Measurements from ENCODE around the gene ITGA1.

The ITGA1 gene

DNA sequence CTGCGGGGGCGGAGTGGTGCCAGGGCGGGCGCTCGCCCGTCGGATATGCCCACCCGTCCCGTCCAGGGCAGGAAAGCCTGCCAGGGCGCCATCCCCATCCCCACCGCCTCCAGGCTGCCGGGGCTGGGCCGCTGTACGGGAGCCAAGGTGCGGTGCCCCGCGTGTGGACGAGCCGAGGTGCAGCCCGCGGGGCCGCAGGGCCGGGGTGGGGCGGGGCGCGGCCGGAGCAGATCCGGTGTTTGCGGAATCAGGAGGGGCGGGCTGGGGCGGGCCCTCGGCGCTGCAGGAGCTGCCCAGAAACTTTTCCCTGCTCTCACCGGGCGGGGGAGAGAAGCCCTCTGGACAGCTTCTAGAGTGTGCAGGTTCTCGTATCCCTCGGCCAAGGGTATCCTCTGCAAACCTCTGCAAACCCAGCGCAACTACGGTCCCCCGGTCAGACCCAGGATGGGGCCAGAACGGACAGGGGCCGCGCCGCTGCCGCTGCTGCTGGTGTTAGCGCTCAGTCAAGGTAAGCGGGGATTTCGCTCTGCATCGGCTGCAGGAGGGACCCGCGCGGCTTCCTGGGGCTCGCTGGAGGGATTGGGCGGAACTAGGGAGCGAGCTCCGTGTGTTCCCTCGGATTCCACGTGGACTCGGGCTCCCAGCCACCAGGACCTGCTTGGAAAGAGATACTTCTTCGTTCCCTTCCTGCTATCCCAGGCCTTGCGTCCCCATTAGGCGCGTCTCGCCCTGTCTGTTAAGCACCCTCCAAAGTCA, 201.5 kb downstream of the ITGA1 start, which contains the start of gene ITGA2:
ITGA2 (plus strand) TSS at position 328 of the 756 bp plus-strand sequence; CDS start at position 445, 117 bp downstream.
- DNase-seq (ENCODE audit: low read depth in 1 of 2, low spot score in 1 of 2): no peak
- TF ChIP-seq, protein P1, sequence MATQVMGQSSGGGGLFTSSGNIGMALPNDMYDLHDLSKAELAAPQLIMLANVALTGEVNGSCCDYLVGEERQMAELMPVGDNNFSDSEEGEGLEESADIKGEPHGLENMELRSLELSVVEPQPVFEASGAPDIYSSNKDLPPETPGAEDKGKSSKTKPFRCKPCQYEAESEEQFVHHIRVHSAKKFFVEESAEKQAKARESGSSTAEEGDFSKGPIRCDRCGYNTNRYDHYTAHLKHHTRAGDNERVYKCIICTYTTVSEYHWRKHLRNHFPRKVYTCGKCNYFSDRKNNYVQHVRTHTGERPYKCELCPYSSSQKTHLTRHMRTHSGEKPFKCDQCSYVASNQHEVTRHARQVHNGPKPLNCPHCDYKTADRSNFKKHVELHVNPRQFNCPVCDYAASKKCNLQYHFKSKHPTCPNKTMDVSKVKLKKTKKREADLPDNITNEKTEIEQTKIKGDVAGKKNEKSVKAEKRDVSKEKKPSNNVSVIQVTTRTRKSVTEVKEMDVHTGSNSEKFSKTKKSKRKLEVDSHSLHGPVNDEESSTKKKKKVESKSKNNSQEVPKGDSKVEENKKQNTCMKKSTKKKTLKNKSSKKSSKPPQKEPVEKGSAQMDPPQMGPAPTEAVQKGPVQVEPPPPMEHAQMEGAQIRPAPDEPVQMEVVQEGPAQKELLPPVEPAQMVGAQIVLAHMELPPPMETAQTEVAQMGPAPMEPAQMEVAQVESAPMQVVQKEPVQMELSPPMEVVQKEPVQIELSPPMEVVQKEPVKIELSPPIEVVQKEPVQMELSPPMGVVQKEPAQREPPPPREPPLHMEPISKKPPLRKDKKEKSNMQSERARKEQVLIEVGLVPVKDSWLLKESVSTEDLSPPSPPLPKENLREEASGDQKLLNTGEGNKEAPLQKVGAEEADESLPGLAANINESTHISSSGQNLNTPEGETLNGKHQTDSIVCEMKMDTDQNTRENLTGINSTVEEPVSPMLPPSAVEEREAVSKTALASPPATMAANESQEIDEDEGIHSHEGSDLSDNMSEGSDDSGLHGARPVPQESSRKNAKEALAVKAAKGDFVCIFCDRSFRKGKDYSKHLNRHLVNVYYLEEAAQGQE (IDR thresholded peaks at IDR 0.05; ENCODE audit: insufficient replicate concordance, low read depth): no peak
- no peak for TF ChIP-seq POLR2AphosphoS5 (IDR thresholded peaks at IDR 0.05; ENCODE audit: low read depth)
- TF ChIP-seq SPI1 (IDR thresholded peaks at IDR 0.05; ENCODE audit: borderline replicate concordance, low read depth): no peak
- TF ChIP-seq GABPA (IDR thresholded peaks at IDR 0.05; ENCODE audit: low read depth): no peak
- TF ChIP-seq, protein P2, sequence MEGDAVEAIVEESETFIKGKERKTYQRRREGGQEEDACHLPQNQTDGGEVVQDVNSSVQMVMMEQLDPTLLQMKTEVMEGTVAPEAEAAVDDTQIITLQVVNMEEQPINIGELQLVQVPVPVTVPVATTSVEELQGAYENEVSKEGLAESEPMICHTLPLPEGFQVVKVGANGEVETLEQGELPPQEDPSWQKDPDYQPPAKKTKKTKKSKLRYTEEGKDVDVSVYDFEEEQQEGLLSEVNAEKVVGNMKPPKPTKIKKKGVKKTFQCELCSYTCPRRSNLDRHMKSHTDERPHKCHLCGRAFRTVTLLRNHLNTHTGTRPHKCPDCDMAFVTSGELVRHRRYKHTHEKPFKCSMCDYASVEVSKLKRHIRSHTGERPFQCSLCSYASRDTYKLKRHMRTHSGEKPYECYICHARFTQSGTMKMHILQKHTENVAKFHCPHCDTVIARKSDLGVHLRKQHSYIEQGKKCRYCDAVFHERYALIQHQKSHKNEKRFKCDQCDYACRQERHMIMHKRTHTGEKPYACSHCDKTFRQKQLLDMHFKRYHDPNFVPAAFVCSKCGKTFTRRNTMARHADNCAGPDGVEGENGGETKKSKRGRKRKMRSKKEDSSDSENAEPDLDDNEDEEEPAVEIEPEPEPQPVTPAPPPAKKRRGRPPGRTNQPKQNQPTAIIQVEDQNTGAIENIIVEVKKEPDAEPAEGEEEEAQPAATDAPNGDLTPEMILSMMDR (IDR thresholded peaks at IDR 0.05; ENCODE audit: insufficient read depth, low read length): no peak

DNA sequence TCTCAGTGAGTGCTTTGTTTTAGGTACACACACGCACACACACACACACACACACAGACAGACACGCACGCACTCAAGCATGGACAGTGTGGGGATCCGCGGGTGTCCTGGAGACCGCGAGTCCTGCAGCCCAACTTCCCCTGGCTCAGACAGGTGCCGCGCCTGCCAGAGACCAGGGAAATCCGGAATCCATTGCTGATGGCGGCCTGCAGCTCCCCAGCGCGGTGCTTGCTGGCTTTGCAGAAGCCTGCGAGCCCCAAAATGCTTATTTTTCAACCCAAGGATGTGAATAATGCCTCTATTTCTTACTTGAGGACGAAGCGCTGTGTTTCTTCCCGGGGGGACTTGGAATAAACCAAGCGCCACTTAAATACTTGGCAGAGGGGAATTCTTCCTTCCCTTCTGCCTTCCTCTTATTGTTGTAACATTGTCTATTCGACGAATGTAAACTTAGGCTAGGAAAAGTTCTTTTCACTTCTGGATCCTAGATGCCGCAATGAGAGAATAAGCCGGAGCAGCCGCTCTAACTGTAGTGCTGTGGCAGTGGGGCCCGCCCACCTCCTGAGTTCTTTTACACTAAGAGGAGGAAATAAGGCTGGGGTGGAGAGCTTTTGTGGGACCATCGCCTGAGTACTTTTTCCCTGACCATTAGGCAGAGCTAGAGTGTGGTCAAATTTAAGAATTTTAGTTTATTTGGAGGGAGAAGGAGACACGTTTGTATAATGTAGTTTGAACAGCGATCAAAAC, 202.2 kb downstream of the ITGA1 start:
- Histone ChIP-seq H3K27ac (replicated peaks) (no peak overlapping the region), H3K4me3 (replicated peaks; ENCODE audit: insufficient read depth, low read length) (peak overlapping the region; percentile 65), H3K27me3 (ENCODE audit: insufficient read depth, poor library complexity, severe bottlenecking) (peaks cover 30% of the 10 kb centered on the region)
- DNase-seq (ENCODE audit: low read depth in 1 of 2, low spot score in 1 of 2): no peak
- TF ChIP-seq, protein P1 (IDR thresholded peaks at IDR 0.05; ENCODE audit: insufficient replicate concordance, low read depth): no peak
- no peak for TF ChIP-seq POLR2AphosphoS5 (IDR thresholded peaks at IDR 0.05; ENCODE audit: low read depth)
- no peak for TF ChIP-seq GABPA (IDR thresholded peaks at IDR 0.05; ENCODE audit: low read depth)
- TF ChIP-seq SPI1 (IDR thresholded peaks at IDR 0.05; ENCODE audit: borderline replicate concordance, low read depth): no peak
- TF ChIP-seq, protein P2 (IDR thresholded peaks at IDR 0.05; ENCODE audit: insufficient read depth, low read length): peak; percentile 2

More for the DNA sequence above, 201.5 kb downstream of the ITGA1 start, which contains the start of gene ITGA2:
- peak within 1 kb of the TSS; percentile 65 for H3K4me3 ChIP-seq (replicated peaks; ENCODE audit: insufficient read depth, low read length)
- H3K27ac ChIP-seq (replicated peaks): no peak within 1 kb of the TSS
- peaks cover 30% of the 10 kb centered on the region for H3K27me3 ChIP-seq (ENCODE audit: insufficient read depth, poor library complexity, severe bottlenecking)

DNA sequence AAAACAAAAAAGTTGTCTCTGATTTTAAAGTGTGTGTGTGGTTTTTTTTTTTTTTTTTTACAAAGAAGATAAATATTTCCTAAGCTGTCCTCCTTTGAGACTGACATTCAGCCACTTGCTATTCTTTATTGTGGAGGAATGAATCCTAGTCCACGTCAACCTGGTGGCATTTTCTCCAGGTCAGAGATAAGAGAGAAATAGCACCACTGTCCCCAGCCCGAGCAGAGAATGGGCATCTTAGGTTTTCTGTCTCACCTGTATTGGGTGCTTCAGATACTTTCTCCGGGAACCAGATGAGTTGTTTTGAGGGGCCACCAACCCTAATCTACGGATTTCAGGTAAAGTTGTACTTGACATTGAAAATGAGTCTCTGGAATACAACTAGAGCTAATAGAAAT, 202.8 kb downstream of the ITGA1 start:
- H3K4me3 ChIP-seq (replicated peaks; ENCODE audit: insufficient read depth, low read length): no peak overlapping the region
- H3K27me3 ChIP-seq (ENCODE audit: insufficient read depth, poor library complexity, severe bottlenecking): peaks cover 30% of the 10 kb centered on the region
- no peak for DNase-seq (ENCODE audit: low read depth in 1 of 2, low spot score in 1 of 2)
- H3K27ac ChIP-seq (replicated peaks): no peak overlapping the region
- no peak for TF ChIP-seq GABPA (IDR thresholded peaks at IDR 0.05; ENCODE audit: low read depth)
- no peak for TF ChIP-seq POLR2AphosphoS5 (IDR thresholded peaks at IDR 0.05; ENCODE audit: low read depth)
- TF ChIP-seq, protein P2 (IDR thresholded peaks at IDR 0.05; ENCODE audit: insufficient read depth, low read length): no peak
- TF ChIP-seq, protein P1 (IDR thresholded peaks at IDR 0.05; ENCODE audit: insufficient replicate concordance, low read depth): no peak
- TF ChIP-seq SPI1 (IDR thresholded peaks at IDR 0.05; ENCODE audit: borderline replicate concordance, low read depth): no peak
